Stimulated activated CD4-positive, alpha-beta T cell treated with anti-CD3 and anti-CD28 coated beads, Interleukin-1b, Interleukin-23, amount 100 ng/mL, for 24 hours (primary cell): Measurements from ENCODE around the gene MKNK2.
"Not testable (repeated sequence)": the region's sequence is repeated elsewhere in the genome, so short reads cannot be mapped to it uniquely, and the experiment has no call there.

ENCODE experiments used
- DNase-seq, 4 experiments: peaks; one replicate each; pipeline ENCODE4 v3.0.0-alpha.2; 2020; ENCODE audit warnings: low read depth in 4 of 4, low spot score in 1 of 4

Gene MKNK2

DNA sequence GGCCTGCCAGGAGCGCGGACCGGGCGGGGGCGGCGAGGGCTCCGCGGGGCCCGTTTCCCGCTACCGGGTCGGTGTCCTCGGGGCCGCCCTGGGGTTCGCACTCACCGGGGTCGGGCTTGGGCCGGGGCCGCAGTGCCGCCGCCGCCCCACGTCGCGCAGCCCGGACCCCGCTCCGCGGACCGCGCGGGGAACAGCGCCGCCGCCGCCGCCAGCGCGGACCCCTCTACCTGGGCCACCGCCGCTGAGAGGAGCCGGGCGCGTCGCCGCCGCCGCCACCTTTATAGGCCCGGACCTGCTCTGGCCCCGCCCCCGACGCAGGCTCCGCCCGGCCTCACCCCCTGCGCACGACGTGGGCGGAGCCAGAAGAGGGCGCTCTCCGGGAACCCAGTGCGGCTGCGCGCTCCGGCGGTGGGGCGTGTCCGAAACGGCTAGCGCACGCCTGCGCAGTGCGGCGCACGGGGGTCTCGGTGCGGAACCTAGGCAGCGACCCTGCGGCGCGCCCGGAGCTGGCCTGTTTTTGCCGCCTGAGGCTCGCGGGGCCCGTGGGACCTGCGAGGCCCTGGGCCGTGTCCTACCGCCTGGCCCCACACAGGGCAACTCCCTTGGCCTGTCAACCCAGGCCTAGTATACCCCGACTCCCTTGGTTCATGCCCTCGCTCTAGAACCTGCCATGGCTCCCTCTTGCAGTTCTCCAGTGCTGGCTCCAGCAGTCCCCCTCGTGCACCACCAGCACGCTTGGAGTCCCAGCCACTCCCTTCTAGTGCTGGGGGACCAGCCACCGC lies at the start of gene MKNK2:
Gene MKNK2, minus strand, starts transcription at position 254 of the 782 bp plus-strand sequence. CDS start 393 bp downstream, outside the sequence.
- peak; percentile 90 to 98 (median 94) for DNase-seq

DNA sequence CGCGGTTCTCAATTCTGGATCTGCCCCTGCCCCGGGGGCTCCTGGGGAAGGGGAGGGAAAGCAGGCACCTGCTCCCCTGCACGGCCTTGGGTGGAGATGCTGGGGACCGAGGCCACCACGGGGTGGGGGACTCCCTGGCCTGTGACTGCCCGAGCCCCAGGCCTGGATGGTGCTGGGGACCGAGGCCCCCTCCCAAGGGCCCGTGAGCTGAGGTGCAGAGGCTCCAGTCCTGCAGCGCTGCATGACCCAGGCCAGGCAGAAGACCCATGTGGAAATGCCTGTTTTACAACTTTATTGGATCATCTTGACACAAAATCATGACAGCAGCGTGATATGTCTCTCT lies 49.6 kb upstream of the MKNK2 start:
- DNase-seq, result no peak

GRCh38 chr19:2099937-2100718 lies 49.1 kb upstream of the MKNK2 start:
- DNase-seq, result no peak

- no peak for DNase-seq
These were observed 48.0 kb upstream of the MKNK2 start for GRCh38 chr19:2099054-2099501.

DNA sequence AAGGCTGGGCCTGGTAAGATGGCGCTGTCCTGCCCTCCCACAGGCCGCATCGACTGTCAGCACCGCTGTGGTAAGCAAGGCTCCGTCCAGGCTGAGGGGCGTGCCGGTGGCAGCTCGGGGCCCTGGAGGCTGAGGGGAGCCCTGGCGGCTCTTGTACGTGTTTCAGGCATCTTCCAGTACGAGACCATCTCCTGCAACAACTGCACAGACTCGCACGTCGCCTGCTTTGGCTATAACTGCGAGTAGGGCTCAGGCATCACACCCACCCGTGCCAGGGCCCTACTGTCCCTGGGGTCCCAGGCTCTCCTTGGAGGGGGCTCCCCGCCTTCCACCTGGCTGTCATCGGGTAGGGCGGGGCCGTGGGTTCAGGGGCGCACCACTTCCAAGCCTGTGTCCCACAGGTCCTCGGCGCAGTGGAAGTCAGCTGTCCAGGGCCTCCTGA lies 46.9 kb upstream of the MKNK2 start:
- no peak for DNase-seq

GRCh38 chr19:2097203-2097885 lies 46.3 kb upstream of the MKNK2 start:
- DNase-seq, result peak in 1 of 4 experiments; percentile 61

GRCh38 chr19:2096480-2097202 lies 45.6 kb upstream of the MKNK2 start, which contains the start of gene IZUMO4:
Gene IZUMO4 (plus strand): TSS chr19:2096915. CDS start chr19:2096946, 31 bp downstream.
- DNase-seq, result peak; percentile 99 to 100 (median 100)

- DNase-seq, result peak in 3 of 4 experiments; percentile 64 to 81 (median 68)
These were observed 45.0 kb upstream of the MKNK2 start, which contains the start of gene MOB3A for GRCh38 chr19:2096034-2096479. Gene MOB3A (minus strand): TSS chr19:2096326. CDS start chr19:2078560, 17,766 bp downstream.

DNA sequence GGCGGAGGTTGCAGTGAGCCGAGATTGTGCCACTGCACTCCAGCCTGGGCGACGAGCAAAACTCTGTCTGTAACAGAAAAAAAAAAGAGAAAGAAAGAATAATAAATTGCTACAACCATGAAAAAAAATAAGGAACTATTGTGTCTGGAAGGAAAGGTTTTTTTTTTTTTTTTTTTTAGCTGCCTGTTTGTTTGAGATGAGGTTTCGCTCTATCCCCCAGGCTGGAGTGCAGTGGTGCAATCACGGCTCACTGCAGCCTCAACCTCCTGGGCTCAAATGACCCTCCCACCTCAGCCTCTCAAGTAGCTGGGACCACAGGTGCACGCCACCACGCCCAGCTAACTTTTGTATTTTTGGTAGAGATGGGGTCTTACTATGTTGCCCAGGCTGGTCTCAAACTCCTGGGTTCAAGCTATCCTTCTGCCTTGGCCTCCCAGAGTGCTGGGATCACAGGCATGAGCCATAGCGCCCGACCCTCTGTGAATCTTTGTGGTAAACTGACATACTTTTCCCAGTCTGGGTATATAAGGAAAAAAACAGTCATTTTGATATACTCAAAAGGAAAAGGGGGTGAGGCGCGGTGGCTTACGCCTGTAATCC lies 41.0 kb upstream of the MKNK2 start:
- DNase-seq, result not testable (repeated sequence)

DNA sequence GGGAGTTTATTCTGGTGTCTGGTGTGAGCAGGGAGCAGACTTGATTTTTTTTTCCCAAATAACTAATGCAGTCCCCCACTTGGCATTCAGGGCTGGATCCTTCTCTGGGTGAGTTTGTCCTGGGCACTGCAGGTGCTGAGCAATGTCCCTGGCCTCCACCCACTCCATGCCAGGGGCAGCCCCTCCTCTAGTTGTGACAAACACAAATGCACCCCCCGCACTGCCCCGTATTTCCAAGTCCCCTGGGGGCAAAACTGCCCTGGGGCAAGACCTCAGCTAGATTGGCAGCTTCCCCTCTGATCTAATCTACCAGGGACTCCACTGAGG lies 38.6 kb upstream of the MKNK2 start:
- no peak for DNase-seq

DNA sequence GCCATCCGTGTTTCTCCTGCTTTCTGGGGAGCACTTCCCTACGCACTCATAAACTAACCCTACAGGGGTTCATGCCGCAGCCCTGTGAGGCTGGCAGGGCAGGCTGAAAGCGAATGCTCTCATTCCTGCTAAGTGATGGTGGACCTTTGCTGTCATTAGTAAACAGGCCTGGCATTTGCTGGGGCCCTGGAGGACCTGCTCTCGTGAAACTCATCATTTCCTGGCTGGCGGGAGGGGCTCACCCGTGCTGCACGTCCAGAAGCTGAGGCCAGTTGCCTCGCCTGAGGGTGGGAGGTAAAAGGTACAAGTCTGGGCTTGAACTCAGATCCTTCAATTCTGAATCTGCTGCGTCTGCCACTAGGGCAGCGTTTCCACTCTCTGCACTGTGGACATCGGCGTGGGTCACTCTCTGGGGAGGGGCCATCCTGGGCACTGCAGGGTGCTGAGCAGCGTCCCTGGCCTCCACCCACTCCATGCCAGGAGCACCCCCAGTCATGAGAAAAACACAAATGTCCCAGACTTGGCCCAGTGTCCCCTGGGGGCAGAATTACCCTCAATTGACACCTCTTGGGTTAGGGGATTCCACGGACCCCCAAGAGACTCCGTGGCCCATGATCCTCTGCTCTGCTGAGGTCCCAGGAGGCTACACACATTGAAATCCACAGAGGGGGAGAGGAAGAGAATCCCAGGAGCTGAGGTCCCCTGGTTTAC lies 38.1 kb upstream of the MKNK2 start:
- no peak for DNase-seq

- no peak for DNase-seq
These were observed 36.6 kb upstream of the MKNK2 start for GRCh38 chr19:2087621-2088100.

GRCh38 chr19:2086695-2087620 lies 35.9 kb upstream of the MKNK2 start:
- DNase-seq, result peak in 1 of 4 experiments; percentile 60

DNA sequence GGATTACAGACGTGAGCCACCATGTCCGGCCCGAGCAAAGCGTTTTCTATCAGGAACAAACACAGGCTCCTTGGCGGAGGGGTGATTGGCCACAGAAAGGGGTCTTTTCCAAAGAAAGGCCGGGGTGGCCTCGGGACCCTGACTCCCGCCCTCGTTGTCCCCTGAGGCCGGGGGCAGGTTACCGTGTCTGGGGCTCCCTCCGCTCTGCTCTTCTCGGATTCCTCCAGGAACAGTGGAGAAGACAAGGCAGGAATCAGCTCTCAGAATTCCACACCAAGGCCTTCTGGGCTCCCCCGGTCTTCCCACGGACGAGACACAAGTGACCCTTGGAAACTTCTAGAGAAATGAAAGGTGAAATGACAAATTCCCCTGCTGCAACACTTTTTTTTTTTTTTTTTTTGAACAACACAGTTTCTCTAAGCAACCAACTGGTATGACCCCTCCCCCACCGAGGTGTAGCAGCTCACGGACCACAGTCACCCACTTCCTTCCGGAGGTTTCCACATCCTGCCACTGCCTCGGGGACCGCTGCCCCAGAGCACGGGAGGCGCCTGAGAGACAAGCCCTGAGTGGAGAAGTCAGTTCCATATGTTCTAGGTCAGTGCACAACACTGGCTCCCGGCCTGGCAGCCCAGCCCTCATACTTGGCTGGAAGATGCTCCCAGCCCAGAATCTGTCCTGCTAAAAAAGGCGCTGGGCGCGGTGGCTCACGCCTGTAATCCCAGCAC lies 34.1 kb upstream of the MKNK2 start:
- DNase-seq, result peak; percentile 80 to 94 (median 82)

GRCh38 chr19:2083174-2083854 lies 32.3 kb upstream of the MKNK2 start:
- DNase-seq, result peak in 2 of 4 experiments; percentile 54 to 68

- no peak for DNase-seq
These were observed 31.1 kb upstream of the MKNK2 start for GRCh38 chr19:2081873-2082810.
